Measurements from ENCODE around the gene ANO9. TPM values are rescaled to one million over a fixed set of nuclear protein-coding genes. Genes with fewer than 3 reads are reported as not detected.

The ANO9 gene
- total and polyA plus RNA-seq, 2 donors (not counting 1 experiment from before 2014, with no cell fraction given): not detected

- Histone ChIP-seq H4K20me1 (ENCODE audit: control insufficient read depth, extremely low read depth, insufficient read depth, low read length) (no peaks in the 10 kb centered on the region), H3K4me2 (ENCODE audit: extremely low read depth, insufficient read depth, low read length) (no peak overlapping the region), H3K4me1 (ENCODE audit: control insufficient read depth, extremely low read depth, insufficient read depth, low read length) (no peaks in the 10 kb centered on the region), H3K4me3 (replicated peaks in 1 of 4; ENCODE audit: control extremely low read depth in 1 of 4, insufficient read depth in 1 of 4, low read depth in 3 of 4, low read length in 4 of 4) (no peak overlapping the region), H3K27me3 (ENCODE audit: control insufficient read depth, insufficient read depth, low read length) (no peaks in the 10 kb centered on the region), H3K27ac (ENCODE audit: insufficient read depth, low read length) (no peak overlapping the region), H2AFZ (ENCODE audit: low read length) (no peak overlapping the region), H3K9me3 (ENCODE audit: control insufficient read depth, insufficient read depth, low read depth, low read length) (no peaks in the 10 kb centered on the region), H3K79me2 (ENCODE audit: control insufficient read depth, insufficient read depth, low read length) (no peaks in the 10 kb centered on the region), H3K36me3 (ENCODE audit: control insufficient read depth, insufficient read depth, low read length) (no peaks in the 10 kb centered on the region), H3K9ac (ENCODE audit: insufficient read depth, low read length) (no peak overlapping the region)
- TF ChIP-seq EZH2 (IDR thresholded peaks at IDR 0.05; ENCODE audit: low read length, missing control alignments) (no peak), CTCF (conservative IDR thresholded peaks at IDR 0.05 in 1 of 2, IDR thresholded peaks at IDR 0.05 in 1 of 2; ENCODE audit: low read depth in 1 of 2, low read length in 2 of 2) (no peak)
- DNase-seq (ENCODE audit: low read depth in 2 of 2): no peak
Observed at GRCh38 chr11:400241-400689, 41.5 kb downstream of the ANO9 start.

- TF ChIP-seq EZH2 (IDR thresholded peaks at IDR 0.05; ENCODE audit: low read length, missing control alignments) (no peak), CTCF (conservative IDR thresholded peaks at IDR 0.05 in 1 of 2, IDR thresholded peaks at IDR 0.05 in 1 of 2; ENCODE audit: low read depth in 1 of 2, low read length in 2 of 2) (no peak)
- Histone ChIP-seq H3K4me3 (replicated peaks in 1 of 4; ENCODE audit: control extremely low read depth in 1 of 4, insufficient read depth in 1 of 4, low read depth in 3 of 4, low read length in 4 of 4) (no peak overlapping the region), H3K9me3 (ENCODE audit: control insufficient read depth, insufficient read depth, low read depth, low read length) (no peaks in the 10 kb centered on the region), H3K4me1 (ENCODE audit: control insufficient read depth, extremely low read depth, insufficient read depth, low read length) (peaks cover under 1% of the 10 kb centered on the region), H3K9ac (ENCODE audit: insufficient read depth, low read length) (no peak overlapping the region), H3K27ac (ENCODE audit: insufficient read depth, low read length) (no peak overlapping the region), H3K36me3 (ENCODE audit: control insufficient read depth, insufficient read depth, low read length) (no peaks in the 10 kb centered on the region), H4K20me1 (ENCODE audit: control insufficient read depth, extremely low read depth, insufficient read depth, low read length) (no peaks in the 10 kb centered on the region), H2AFZ (ENCODE audit: low read length) (no peak overlapping the region), H3K27me3 (ENCODE audit: control insufficient read depth, insufficient read depth, low read length) (no peaks in the 10 kb centered on the region), H3K79me2 (ENCODE audit: control insufficient read depth, insufficient read depth, low read length) (no peaks in the 10 kb centered on the region), H3K4me2 (ENCODE audit: extremely low read depth, insufficient read depth, low read length) (no peak overlapping the region)
- DNase-seq (ENCODE audit: low read depth in 2 of 2): no peak
Observed at GRCh38 chr11:399731-400211, 42.0 kb downstream of the ANO9 start.

GRCh38 chr11:398826-399225, 43.0 kb downstream of the ANO9 start:
- H3K4me1 ChIP-seq (ENCODE audit: control insufficient read depth, extremely low read depth, insufficient read depth, low read length): peaks cover 7% of the 10 kb centered on the region
- no peak overlapping the region for H3K27ac ChIP-seq (ENCODE audit: insufficient read depth, low read length)
- peak in 1 of 2 donors; percentile 13 for DNase-seq (ENCODE audit: low read depth in 2 of 2)
- H3K79me2 ChIP-seq (ENCODE audit: control insufficient read depth, insufficient read depth, low read length): no peaks in the 10 kb centered on the region
- H3K4me2 ChIP-seq (ENCODE audit: extremely low read depth, insufficient read depth, low read length): no peak overlapping the region
- no peak overlapping the region for H3K9ac ChIP-seq (ENCODE audit: insufficient read depth, low read length)
- no peaks in the 10 kb centered on the region for H3K27me3 ChIP-seq (ENCODE audit: control insufficient read depth, insufficient read depth, low read length)
- H3K9me3 ChIP-seq (ENCODE audit: control insufficient read depth, insufficient read depth, low read depth, low read length): no peaks in the 10 kb centered on the region
- no peak overlapping the region for H2AFZ ChIP-seq (ENCODE audit: low read length)
- TF ChIP-seq EZH2 (IDR thresholded peaks at IDR 0.05; ENCODE audit: low read length, missing control alignments): no peak
- TF ChIP-seq CTCF (conservative IDR thresholded peaks at IDR 0.05 in 1 of 2, IDR thresholded peaks at IDR 0.05 in 1 of 2; ENCODE audit: low read depth in 1 of 2, low read length in 2 of 2): no peak
- H3K4me3 ChIP-seq (replicated peaks in 1 of 4; ENCODE audit: control extremely low read depth in 1 of 4, insufficient read depth in 1 of 4, low read depth in 3 of 4, low read length in 4 of 4): no peak overlapping the region
- H4K20me1 ChIP-seq (ENCODE audit: control insufficient read depth, extremely low read depth, insufficient read depth, low read length): no peaks in the 10 kb centered on the region
- H3K36me3 ChIP-seq (ENCODE audit: control insufficient read depth, insufficient read depth, low read length): no peaks in the 10 kb centered on the region

Data from fibroblast of lung (primary cell).